T1000 (cell line): ENCODE data around the gene MAML1.
"Not testable (repeated sequence)": the region's sequence is repeated elsewhere in the genome, so short reads cannot be mapped to it uniquely, and the experiment has no call there.

Experiments used
- DNase-seq: peaks from one replicate; lab custom pipeline; 2025; ENCODE audit warnings: mixed read lengths; lab: John Stamatoyannopoulos, UW

MAML1 gene

GRCh38 chr5:179734536-179735164 lies 2.0 kb downstream of the MAML1 start:
- DNase-seq = no peak

GRCh38 chr5:179738742-179739141 lies 6.1 kb downstream of the MAML1 start:
- no peak for DNase-seq

GRCh38 chr5:179744106-179744505 lies 11.5 kb downstream of the MAML1 start:
- DNase-seq = not testable (repeated sequence)

- no peak for DNase-seq
Observed at GRCh38 chr5:179746872-179747271, 14.2 kb downstream of the MAML1 start.

GRCh38 chr5:179747811-179748210 lies 15.2 kb downstream of the MAML1 start:
- no peak for DNase-seq

- no peak for DNase-seq
Observed at GRCh38 chr5:179749857-179750508, 17.4 kb downstream of the MAML1 start.

- no peak for DNase-seq
Observed at GRCh38 chr5:179753971-179754370, 21.3 kb downstream of the MAML1 start.

GRCh38 chr5:179755022-179755421 lies 22.4 kb downstream of the MAML1 start:
- DNase-seq = no peak

GRCh38 chr5:179758955-179759354 lies 26.3 kb downstream of the MAML1 start:
- DNase-seq = no peak

- DNase-seq = no peak
Observed at GRCh38 chr5:179759581-179760551, 27.2 kb downstream of the MAML1 start.

GRCh38 chr5:179762079-179762780 lies 29.6 kb downstream of the MAML1 start:
- DNase-seq = no peak

- no peak for DNase-seq
Observed at GRCh38 chr5:179762781-179763176, 30.2 kb downstream of the MAML1 start.

GRCh38 chr5:179763215-179763945 lies 30.8 kb downstream of the MAML1 start:
- DNase-seq = no peak

- DNase-seq = no peak
Observed at GRCh38 chr5:179764056-179764455, 31.4 kb downstream of the MAML1 start.

- DNase-seq = peak; percentile 43
Observed at GRCh38 chr5:179765400-179765799, 32.8 kb downstream of the MAML1 start.

GRCh38 chr5:179766021-179766725 lies 33.6 kb downstream of the MAML1 start:
- no peak for DNase-seq

- DNase-seq = no peak
Observed at GRCh38 chr5:179766726-179767455, 34.3 kb downstream of the MAML1 start.

GRCh38 chr5:179767496-179768100 lies 35.0 kb downstream of the MAML1 start:
- DNase-seq = no peak

GRCh38 chr5:179768326-179769085 lies 35.9 kb downstream of the MAML1 start:
- no peak for DNase-seq
